Activated CD8-positive, alpha-beta T cell treated with anti-CD3 and anti-CD28 coated beads for 36 hours (primary cell): ENCODE measurements around the gene GRM1. TPM values are rescaled to one million over a fixed set of nuclear protein-coding genes. Genes with fewer than 3 reads are reported as not detected.

Experiments used
- ATAC-seq: fragments of 200-7000 bp; cut with Tn5 transposase; one replicate; pipeline ENCODE4 v1.10.0; 2021; ENCODE audit warnings: mild to moderate bottlenecking, moderate library complexity
- CTCF ChIA-PET: fragments of 350-600 bp; sonication (Branson Sonifier 250); formaldehyde crosslinking; loops from one replicate; lab custom pipeline; 2021; ENCODE audit warnings: antibody characterized with exemption; lab: Charles Lee
- POLR2A ChIA-PET: fragments of 350-600 bp; sonication (Branson Sonifier 250); formaldehyde crosslinking; loops from one replicate; lab custom pipeline; 2021; ENCODE audit warnings: antibody characterized with exemption; lab: Charles Lee
- DNase-seq: peaks from one replicate; pipeline ENCODE4 v3.0.0-alpha.2; 2020
- H3K27ac Mint-ChIP-seq: one replicate; pipeline ENCODE4 v1.8.0; 2021; ENCODE audit warnings: mild to moderate bottlenecking, mixed read lengths
- H3K27me3 Mint-ChIP-seq: one replicate; pipeline ENCODE4 v1.8.0; 2021; ENCODE audit warnings: mixed read lengths
- H3K36me3 Mint-ChIP-seq: one replicate; pipeline ENCODE4 v1.8.0; 2021; ENCODE audit warnings: low read depth, mixed read lengths
- H3K4me1 Mint-ChIP-seq: one replicate; pipeline ENCODE4 v1.8.0; 2021; ENCODE audit warnings: low read depth, mixed read lengths
- H3K4me3 Mint-ChIP-seq: one replicate; pipeline ENCODE4 v1.8.0; 2021; ENCODE audit warnings: mild to moderate bottlenecking, moderate library complexity, mixed read lengths
- H3K9me3 Mint-ChIP-seq: one replicate; pipeline ENCODE4 v1.8.0; 2021; ENCODE audit warnings: mixed read lengths
- intact Hi-C: fragments of 100-400 bp; cut with micrococcal nuclease; formaldehyde crosslinking; loops from one replicate; pipeline ENCODE4 v1.10.0; 2022
- total RNA-seq, 2 experiments: library from RNA; stranded (reverse); gene quantifications; one replicate each; pipeline ENCODE4 v1.2.3, GENCODE V29; 2021
- TF ChIP-seq, protein P1 (sequence below): fragments of 200-600 bp; IDR thresholded peaks from one replicate; pipeline ENCODE4 v1.8.0; 2022; ENCODE audit warnings: antibody characterized with exemption, mild to moderate bottlenecking

Gene GRM1
- total RNA-seq, 2 experiments from 2014 or later: not detected

DNA sequence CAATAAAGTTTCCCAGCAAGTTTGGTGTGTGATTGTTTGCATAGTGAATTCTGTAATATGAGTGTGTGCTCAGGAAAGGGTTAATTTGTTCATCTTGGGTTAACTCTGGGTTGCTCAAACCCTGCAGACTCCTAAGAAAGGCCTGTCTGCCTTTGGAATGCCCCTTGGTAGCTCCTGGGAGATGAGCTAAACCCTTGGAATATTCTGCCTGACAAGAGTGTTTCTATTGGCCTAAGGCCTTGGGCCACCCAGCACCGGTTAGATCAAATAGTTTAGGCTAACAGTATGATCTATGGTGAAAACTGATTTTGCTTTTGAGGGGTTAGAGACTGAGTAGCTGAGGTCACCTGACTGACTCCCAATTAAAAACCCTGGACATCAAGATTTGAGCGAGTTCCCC, 248.3 kb downstream of the GRM1 start:
- Mint-ChIP-seq H3K4me1 (no peaks in the 10 kb centered on the region), H3K4me3 (no peak overlapping the region), H3K27ac (no peak overlapping the region), H3K9me3 (no peaks in the 10 kb centered on the region), H3K36me3 (no peaks in the 10 kb centered on the region), H3K27me3 (no peaks in the 10 kb centered on the region)
- intact Hi-C loops: no loop called here
- ChIA-PET CTCF (no interaction called here), POLR2A (interaction anchor here (0.6 kb wide), 1 partner anchor 156 kb away, joined by 4 read pairs; no protein-coding TSS in a partner anchor)
- DNase-seq: no peak
- TF ChIP-seq, protein P1, sequence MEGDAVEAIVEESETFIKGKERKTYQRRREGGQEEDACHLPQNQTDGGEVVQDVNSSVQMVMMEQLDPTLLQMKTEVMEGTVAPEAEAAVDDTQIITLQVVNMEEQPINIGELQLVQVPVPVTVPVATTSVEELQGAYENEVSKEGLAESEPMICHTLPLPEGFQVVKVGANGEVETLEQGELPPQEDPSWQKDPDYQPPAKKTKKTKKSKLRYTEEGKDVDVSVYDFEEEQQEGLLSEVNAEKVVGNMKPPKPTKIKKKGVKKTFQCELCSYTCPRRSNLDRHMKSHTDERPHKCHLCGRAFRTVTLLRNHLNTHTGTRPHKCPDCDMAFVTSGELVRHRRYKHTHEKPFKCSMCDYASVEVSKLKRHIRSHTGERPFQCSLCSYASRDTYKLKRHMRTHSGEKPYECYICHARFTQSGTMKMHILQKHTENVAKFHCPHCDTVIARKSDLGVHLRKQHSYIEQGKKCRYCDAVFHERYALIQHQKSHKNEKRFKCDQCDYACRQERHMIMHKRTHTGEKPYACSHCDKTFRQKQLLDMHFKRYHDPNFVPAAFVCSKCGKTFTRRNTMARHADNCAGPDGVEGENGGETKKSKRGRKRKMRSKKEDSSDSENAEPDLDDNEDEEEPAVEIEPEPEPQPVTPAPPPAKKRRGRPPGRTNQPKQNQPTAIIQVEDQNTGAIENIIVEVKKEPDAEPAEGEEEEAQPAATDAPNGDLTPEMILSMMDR: no peak
- ATAC-seq: no peak

DNA sequence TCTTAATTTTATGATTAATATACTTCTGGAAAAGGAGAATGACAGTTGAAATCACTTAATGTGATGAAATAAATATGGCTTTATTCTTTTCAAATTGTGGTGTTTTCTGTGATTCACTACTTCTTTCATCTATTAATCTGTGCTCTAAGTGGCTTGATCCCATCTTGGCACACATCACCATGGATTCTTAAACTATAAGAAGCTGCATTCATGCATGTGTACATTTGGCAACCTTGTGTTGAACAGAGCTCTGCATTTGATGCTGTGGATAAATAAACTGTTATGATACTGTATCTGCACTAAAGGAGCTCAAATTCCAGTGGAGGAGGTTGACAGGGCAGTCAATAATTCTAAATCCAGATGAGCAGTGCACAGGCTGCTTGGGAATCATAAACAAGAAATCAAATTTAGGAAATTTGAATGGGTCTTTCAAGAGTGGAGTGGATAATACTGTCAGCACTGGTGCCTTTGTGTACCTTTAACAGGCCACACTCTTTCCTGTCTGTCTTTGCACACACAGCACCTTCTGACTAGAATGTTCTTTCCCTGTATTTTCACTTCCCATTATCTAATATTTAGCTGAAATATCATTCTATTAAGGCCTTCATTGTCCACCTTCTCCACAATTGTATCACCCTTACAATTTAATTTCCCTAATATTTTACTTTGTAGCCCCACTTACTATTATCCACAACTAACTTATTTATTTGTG, 252.9 kb downstream of the GRM1 start:
- POLR2A ChIA-PET: interaction anchor here (0.6 kb wide), 1 partner anchor 24 kb away, joined by 3 read pairs; no protein-coding TSS in a partner anchor
- DNase-seq: no peak

DNA sequence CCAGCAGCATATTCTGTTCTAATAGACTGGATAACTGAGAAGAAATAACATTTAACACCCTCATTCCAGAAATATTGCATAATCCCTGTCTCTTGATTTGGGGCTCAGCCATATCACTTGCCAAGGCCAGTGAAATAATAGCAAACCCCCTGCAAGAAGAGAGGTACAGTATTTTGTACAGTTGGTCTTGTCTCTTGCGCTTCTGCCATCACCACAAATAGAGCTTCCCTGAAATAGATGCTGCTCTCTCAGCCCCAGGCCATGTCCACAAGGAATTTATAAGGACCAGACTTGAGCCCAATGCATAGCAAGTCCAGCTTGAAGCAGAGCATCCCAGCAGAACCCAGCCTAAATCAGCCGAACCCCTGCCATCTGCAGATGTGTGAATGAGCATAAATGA, 254.0 kb downstream of the GRM1 start:
- no peaks in the 10 kb centered on the region for H3K27me3 Mint-ChIP-seq
- TF ChIP-seq, protein P1: no peak
- ChIA-PET CTCF (no interaction called here), POLR2A (no interaction called here)
- no peaks in the 10 kb centered on the region for H3K9me3 Mint-ChIP-seq
- H3K27ac Mint-ChIP-seq: no peak overlapping the region
- DNase-seq (no peak), ATAC-seq (no peak)
- no peaks in the 10 kb centered on the region for H3K4me1 Mint-ChIP-seq
- H3K36me3 Mint-ChIP-seq: no peaks in the 10 kb centered on the region
- intact Hi-C loops: no loop called here
- no peak overlapping the region for H3K4me3 Mint-ChIP-seq

More for the DNA sequence above, 252.9 kb downstream of the GRM1 start:
- Mint-ChIP-seq H3K4me3 (no peak overlapping the region), H3K4me1 (no peaks in the 10 kb centered on the region), H3K27me3 (no peaks in the 10 kb centered on the region), H3K36me3 (no peaks in the 10 kb centered on the region), H3K9me3 (no peaks in the 10 kb centered on the region), H3K27ac (no peak overlapping the region)
- intact Hi-C loops: no loop called here
- CTCF ChIA-PET: no interaction called here
- ATAC-seq: no peak
- TF ChIP-seq, protein P1: no peak

DNA sequence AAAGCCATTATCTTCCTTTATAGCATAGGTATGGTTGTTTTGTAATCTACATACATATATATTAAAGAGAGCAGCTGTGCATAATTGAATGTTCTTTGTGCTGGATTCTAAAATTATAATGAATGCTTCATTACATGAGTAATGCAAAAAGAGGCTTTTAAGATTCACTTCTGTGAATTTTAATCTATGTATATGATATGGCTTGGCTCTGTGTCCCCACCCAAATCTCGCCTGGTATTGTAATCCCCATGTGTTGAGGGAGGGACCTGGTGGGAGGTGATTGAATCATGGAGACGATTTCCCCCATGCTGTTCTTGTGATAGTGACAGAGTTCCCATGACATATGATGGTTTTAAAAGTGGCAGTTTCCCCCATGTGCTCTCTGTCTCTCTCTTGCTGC, 255.4 kb downstream of the GRM1 start:
- ATAC-seq (no peak), DNase-seq (no peak)
- Mint-ChIP-seq H3K9me3 (no peaks in the 10 kb centered on the region), H3K4me1 (no peaks in the 10 kb centered on the region), H3K27ac (no peak overlapping the region), H3K36me3 (no peaks in the 10 kb centered on the region), H3K27me3 (no peaks in the 10 kb centered on the region), H3K4me3 (no peak overlapping the region)
- TF ChIP-seq, protein P1: no peak
- CTCF ChIA-PET: interaction anchor here (1.0 kb wide), 1 partner anchor 425 kb away, joined by 3 read pairs; no protein-coding TSS in a partner anchor
- POLR2A ChIA-PET: no interaction called here
- intact Hi-C loops: no loop called here

DNA sequence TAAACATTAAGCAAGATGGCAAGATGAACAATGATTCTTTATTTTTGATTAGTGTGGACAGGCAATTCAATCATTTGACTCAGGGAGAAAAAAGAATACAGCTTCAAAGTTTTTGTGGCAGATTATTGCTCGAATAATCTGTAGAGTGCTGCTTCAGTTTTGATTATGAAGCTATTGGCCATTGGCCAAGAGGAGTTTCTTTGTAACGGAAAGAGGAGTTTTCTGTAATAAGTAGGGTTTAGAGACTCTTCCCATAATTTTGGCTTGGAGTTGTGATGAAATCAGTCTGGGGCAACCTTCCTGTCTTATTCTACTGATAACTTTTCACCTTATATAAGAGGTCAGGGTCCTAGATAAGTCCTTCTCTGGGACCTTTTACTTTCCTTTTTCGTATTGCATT, 258.1 kb downstream of the GRM1 start:
- intact Hi-C loops: no loop called here
- H3K9me3 Mint-ChIP-seq: no peaks in the 10 kb centered on the region
- DNase-seq (no peak), ATAC-seq (no peak)
- H3K27ac Mint-ChIP-seq: no peak overlapping the region
- H3K4me1 Mint-ChIP-seq: no peaks in the 10 kb centered on the region
- POLR2A ChIA-PET: no interaction called here
- TF ChIP-seq, protein P1: no peak
- H3K4me3 Mint-ChIP-seq: no peak overlapping the region
- H3K36me3 Mint-ChIP-seq: no peaks in the 10 kb centered on the region
- CTCF ChIA-PET: no interaction called here
- no peaks in the 10 kb centered on the region for H3K27me3 Mint-ChIP-seq
